MM.1S (cell line): Measurements from ENCODE around the gene MMP25.
"Not testable (repeated sequence)": the region's sequence is repeated elsewhere in the genome, so short reads cannot be mapped to it uniquely, and the experiment has no call there.

Experiments
- DNase-seq: peaks from one replicate; pipeline ENCODE4 v3.0.0-alpha.2; 2015
- H2AFZ ChIP-seq: fragments of 300-600 bp; sonication (generic); 2 replicates; pipeline ENCODE4 v1.6.0; 2016; ENCODE audit warnings: antibody characterized with exemption, low read length
- H3F3A ChIP-seq: fragments of 300-600 bp; sonication (generic); 2 replicates; pipeline ENCODE4 v1.6.1; 2016; ENCODE audit warnings: mild to moderate bottlenecking, antibody characterized with exemption, low read length, moderate library complexity, mixed read lengths; ENCODE audit not compliant: insufficient read depth
- H3K27ac ChIP-seq: fragments of 300-600 bp; sonication (generic); 2 replicates; pipeline ENCODE4 v1.5.1; 2016; ENCODE audit warnings: mild to moderate bottlenecking, low read length
- H3K27me3 ChIP-seq: fragments of 300-600 bp; sonication (generic); replicated peaks from 2 replicates; pipeline ENCODE4 v1.6.0; 2016; ENCODE audit warnings: low read length; ENCODE audit not compliant: insufficient read depth
- H3K36me3 ChIP-seq: fragments of 300-600 bp; sonication (generic); replicated peaks from 2 replicates; pipeline ENCODE4 v1.6.1; 2016; ENCODE audit warnings: mild to moderate bottlenecking, low read length, mixed read lengths; ENCODE audit not compliant: insufficient read depth
- H3K4me1 ChIP-seq: fragments of 300-600 bp; sonication (generic); 2 replicates; pipeline ENCODE4 v1.6.1; 2016; ENCODE audit warnings: low read length, mixed read lengths
- H3K4me2 ChIP-seq: fragments of 300-600 bp; sonication (generic); 2 replicates; pipeline ENCODE4 v1.6.0; 2016; ENCODE audit warnings: low read depth, low read length
- H3K4me3 ChIP-seq: fragments of 300-600 bp; sonication (generic); 2 replicates; pipeline ENCODE4 v1.5.1; 2016; ENCODE audit warnings: low read length, mixed read lengths
- H3K79me2 ChIP-seq: fragments of 300-600 bp; sonication (generic); 2 replicates; pipeline ENCODE4 v1.6.1; 2016; ENCODE audit warnings: mixed run types, low read length, mixed read lengths
- H3K9ac ChIP-seq: fragments of 300-600 bp; sonication (generic); 2 replicates; pipeline ENCODE4 v1.6.1; 2016; ENCODE audit warnings: low read length, mixed read lengths
- H3K9me2 ChIP-seq: fragments of 300-600 bp; sonication (generic); replicated peaks from 2 replicates; pipeline ENCODE4 v1.6.1; 2016; ENCODE audit warnings: mild to moderate bottlenecking, low read length, mixed read lengths; ENCODE audit not compliant: insufficient read depth
- H3K9me3 ChIP-seq: fragments of 300-600 bp; sonication (generic); replicated peaks from 2 replicates; pipeline ENCODE4 v1.6.1; 2016; ENCODE audit warnings: mild to moderate bottlenecking, low read length, mixed read lengths; ENCODE audit not compliant: insufficient read depth
- H4K20me1 ChIP-seq: fragments of 300-600 bp; sonication (generic); 2 replicates; pipeline ENCODE4 v1.6.1; 2016; ENCODE audit warnings: mild to moderate bottlenecking, low read length, moderate library complexity, mixed read lengths; ENCODE audit not compliant: insufficient read depth
- EZH2 ChIP-seq: fragments of 300-600 bp; sonication (generic); optimal IDR thresholded peaks from 2 replicates; pipeline ENCODE3; 2017; ENCODE audit warnings: low read depth, mild to moderate bottlenecking, antibody characterized with exemption, low read length, mixed read lengths
- EZH2phosphoT487 ChIP-seq: fragments of 300-600 bp; sonication (generic); IDR thresholded peaks from 2 replicates; pipeline ENCODE4 v1.6.1; 2018; ENCODE audit warnings: antibody characterized with exemption, low read length
- TF ChIP-seq, protein P1 (sequence below): fragments of 300-600 bp; sonication (generic); IDR thresholded peaks from 2 replicates; pipeline ENCODE4 v1.5.1; 2016; ENCODE audit warnings: antibody characterized with exemption, low read length, mixed read lengths

The MMP25 gene

GRCh38 chr16:3066440-3066748 lies 20.0 kb downstream of the MMP25 start:
- no peak overlapping the region for H3K4me2 ChIP-seq

GRCh38 chr16:3068487-3068886 lies 22.1 kb downstream of the MMP25 start:
- Histone ChIP-seq H3K4me1 (peaks cover 9% of the 10 kb centered on the region; the same call in 1 of the 2 replicates), H3K36me3 (no peaks in the 10 kb centered on the region)
- DNase-seq: no peak

More at GRCh38 chr16:3066440-3066748, 20.0 kb downstream of the MMP25 start:
- DNase-seq: no peak
- Histone ChIP-seq H3K9ac (no peak overlapping the region), H4K20me1 (no peaks in the 10 kb centered on the region), H3K27ac (no peak overlapping the region), H3K9me2 (no peaks in the 10 kb centered on the region), H3K9me3 (no peaks in the 10 kb centered on the region), H3K4me3 (no peak overlapping the region), H3F3A (no peaks in the 10 kb centered on the region), H3K4me1 (peaks cover 9% of the 10 kb centered on the region; the same call in 1 of the 2 replicates), H2AFZ (no peak overlapping the region), H3K27me3 (peaks cover 52% of the 10 kb centered on the region), H3K36me3 (no peaks in the 10 kb centered on the region), H3K79me2 (no peaks in the 10 kb centered on the region)
- no peak for TF ChIP-seq EZH2phosphoT487
- no peak for TF ChIP-seq EZH2
- TF ChIP-seq, protein P1, sequence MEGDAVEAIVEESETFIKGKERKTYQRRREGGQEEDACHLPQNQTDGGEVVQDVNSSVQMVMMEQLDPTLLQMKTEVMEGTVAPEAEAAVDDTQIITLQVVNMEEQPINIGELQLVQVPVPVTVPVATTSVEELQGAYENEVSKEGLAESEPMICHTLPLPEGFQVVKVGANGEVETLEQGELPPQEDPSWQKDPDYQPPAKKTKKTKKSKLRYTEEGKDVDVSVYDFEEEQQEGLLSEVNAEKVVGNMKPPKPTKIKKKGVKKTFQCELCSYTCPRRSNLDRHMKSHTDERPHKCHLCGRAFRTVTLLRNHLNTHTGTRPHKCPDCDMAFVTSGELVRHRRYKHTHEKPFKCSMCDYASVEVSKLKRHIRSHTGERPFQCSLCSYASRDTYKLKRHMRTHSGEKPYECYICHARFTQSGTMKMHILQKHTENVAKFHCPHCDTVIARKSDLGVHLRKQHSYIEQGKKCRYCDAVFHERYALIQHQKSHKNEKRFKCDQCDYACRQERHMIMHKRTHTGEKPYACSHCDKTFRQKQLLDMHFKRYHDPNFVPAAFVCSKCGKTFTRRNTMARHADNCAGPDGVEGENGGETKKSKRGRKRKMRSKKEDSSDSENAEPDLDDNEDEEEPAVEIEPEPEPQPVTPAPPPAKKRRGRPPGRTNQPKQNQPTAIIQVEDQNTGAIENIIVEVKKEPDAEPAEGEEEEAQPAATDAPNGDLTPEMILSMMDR: no peak

DNA sequence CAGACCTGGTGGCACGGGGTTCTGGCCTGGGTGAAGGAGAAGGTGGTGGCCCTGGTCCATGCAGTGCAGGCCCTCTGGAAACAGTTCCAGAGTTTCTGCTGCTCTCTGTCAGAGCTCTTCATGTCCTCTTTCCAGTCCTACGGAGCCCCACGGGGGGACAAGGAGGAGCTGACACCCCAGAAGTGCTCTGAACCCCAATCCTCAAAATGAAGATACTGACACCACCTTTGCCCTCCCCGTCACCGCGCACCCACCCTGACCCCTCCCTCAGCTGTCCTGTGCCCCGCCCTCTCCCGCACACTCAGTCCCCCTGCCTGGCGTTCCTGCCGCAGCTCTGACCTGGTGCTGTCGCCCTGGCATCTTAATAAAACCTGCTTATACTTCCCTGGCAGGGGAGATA lies 22.8 kb downstream of the MMP25 start:
- not testable (repeated sequence) for H3K9me3 ChIP-seq, H4K20me1 ChIP-seq, H3K9me2 ChIP-seq, H3K36me3 ChIP-seq, H2AFZ ChIP-seq, H3K9ac ChIP-seq, H3K4me3 ChIP-seq, H3K4me2 ChIP-seq, H3K79me2 ChIP-seq, H3F3A ChIP-seq, H3K4me1 ChIP-seq, DNase-seq, H3K27ac ChIP-seq
- H3K27me3 ChIP-seq: peaks cover 25% of the 10 kb centered on the region

More at GRCh38 chr16:3068487-3068886, 22.1 kb downstream of the MMP25 start:
- H3K4me2 ChIP-seq: no peak overlapping the region
- H3K9ac ChIP-seq: no peak overlapping the region
- H3K4me3 ChIP-seq: no peak overlapping the region
- no peaks in the 10 kb centered on the region for H3F3A ChIP-seq
- peaks cover 31% of the 10 kb centered on the region for H3K27me3 ChIP-seq
- H3K9me2 ChIP-seq: no peaks in the 10 kb centered on the region
- H3K27ac ChIP-seq: no peak overlapping the region
- no peaks in the 10 kb centered on the region for H3K9me3 ChIP-seq
- H3K79me2 ChIP-seq: no peaks in the 10 kb centered on the region
- H2AFZ ChIP-seq: no peak overlapping the region
- H4K20me1 ChIP-seq: no peaks in the 10 kb centered on the region
- TF ChIP-seq EZH2phosphoT487 (no peak), EZH2 (no peak)
- TF ChIP-seq, protein P1: no peak

DNA sequence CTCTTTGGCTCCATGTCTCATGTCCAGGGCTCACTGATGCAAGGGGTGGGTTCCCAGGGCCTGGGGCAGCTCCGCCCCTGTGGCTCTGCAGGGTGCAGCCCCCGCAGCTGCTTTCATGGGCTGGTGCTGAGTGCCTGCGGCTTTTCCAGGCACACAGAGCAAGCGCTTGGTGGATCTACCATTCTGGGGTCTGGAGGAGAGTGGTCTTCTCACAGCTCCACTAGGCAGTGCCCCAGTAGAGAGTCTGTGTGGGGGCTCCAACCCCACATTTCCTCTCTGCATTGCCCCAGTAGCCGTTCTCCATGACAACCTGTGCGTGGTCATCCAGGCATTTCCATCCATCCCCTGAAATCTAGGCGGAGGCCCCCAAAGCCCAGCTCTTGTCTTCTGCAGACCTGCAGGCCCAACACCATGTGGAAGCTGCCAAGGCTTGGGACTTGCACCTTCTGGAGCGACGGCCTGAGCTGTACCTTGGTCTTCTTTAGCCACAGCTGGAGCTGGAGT lies 24.3 kb downstream of the MMP25 start:
- H3K27ac ChIP-seq: no peak overlapping the region
- no peaks in the 10 kb centered on the region for H3K9me3 ChIP-seq
- H3K27me3 ChIP-seq: peaks cover 11% of the 10 kb centered on the region
- no peak for DNase-seq
- no peaks in the 10 kb centered on the region for H3F3A ChIP-seq
- no peak overlapping the region for H2AFZ ChIP-seq
- H3K79me2 ChIP-seq: no peaks in the 10 kb centered on the region
- no peaks in the 10 kb centered on the region for H3K9me2 ChIP-seq
- peaks cover 10% of the 10 kb centered on the region for H3K4me1 ChIP-seq
- no peaks in the 10 kb centered on the region for H4K20me1 ChIP-seq
- H3K4me2 ChIP-seq: no peak overlapping the region
- H3K9ac ChIP-seq: no peak overlapping the region
- H3K4me3 ChIP-seq: no peak overlapping the region
- TF ChIP-seq EZH2: no peak
- TF ChIP-seq, protein P1: no peak
- TF ChIP-seq EZH2phosphoT487: no peak
- H3K36me3 ChIP-seq: no peaks in the 10 kb centered on the region
